HepG2 (cell line): ENCODE results near the gene PTCD2.

Source experiments
- RBFOX2 ChIP-seq: fragments of 200-400 bp; formaldehyde crosslinking; IDR thresholded peaks from 2 replicates; pipeline ENCODE4 v1.6.1; 2017; ENCODE audit warnings: low read depth, mild to moderate bottlenecking, low read length
- RFX5 ChIP-seq: IDR thresholded peaks from 2 replicates; pipeline ENCODE4 v1.6.1; 2011; ENCODE audit warnings: low read depth, low read length, improper control_type of control experiment
- ZNF260 ChIP-seq: sonication (generic); formaldehyde crosslinking; IDR thresholded peaks from 2 replicates; pipeline ENCODE4 v1.4.0; 2020; ENCODE audit warnings: missing genetic modification reagents, low read depth, mild to moderate bottlenecking, borderline replicate concordance
- TF ChIP-seq, protein P1 (sequence below): sonication (generic); formaldehyde crosslinking; IDR thresholded peaks from 2 replicates; pipeline ENCODE4 v1.8.0; 2022; ENCODE audit warnings: low read depth, missing genetic modification reagents
- TF ChIP-seq, protein P2 (sequence below): sonication (generic); formaldehyde crosslinking; IDR thresholded peaks from 2 replicates; pipeline ENCODE4 v1.4.0; 2020; ENCODE audit warnings: mild to moderate bottlenecking, missing genetic modification reagents

DNA sequence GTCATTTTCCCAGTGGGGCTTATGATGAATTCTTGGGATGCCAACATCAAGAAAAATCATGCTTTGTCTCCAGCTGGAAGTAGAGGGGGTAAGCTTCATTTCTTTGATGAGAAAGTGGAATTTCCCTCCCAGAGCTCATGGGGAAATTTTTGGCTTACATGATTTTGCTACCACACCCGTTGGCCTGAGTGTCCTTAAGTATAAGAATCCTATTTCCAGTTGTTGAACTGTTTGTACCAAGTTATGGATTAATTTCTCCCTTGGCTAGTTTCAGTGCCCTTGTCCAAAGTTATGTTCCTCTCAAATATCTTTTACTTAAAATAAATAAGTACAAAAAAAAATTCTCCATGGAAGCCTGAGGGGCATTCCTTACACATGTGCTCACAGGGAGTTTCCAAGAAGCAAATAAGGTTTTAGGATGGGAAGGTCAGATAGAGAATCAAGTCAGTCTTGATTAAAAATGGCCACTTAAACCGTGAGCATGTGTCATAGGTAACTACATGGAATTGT, 82.3 kb downstream of the PTCD2 start:
- no peak for TF ChIP-seq RFX5
- TF ChIP-seq, protein P1, sequence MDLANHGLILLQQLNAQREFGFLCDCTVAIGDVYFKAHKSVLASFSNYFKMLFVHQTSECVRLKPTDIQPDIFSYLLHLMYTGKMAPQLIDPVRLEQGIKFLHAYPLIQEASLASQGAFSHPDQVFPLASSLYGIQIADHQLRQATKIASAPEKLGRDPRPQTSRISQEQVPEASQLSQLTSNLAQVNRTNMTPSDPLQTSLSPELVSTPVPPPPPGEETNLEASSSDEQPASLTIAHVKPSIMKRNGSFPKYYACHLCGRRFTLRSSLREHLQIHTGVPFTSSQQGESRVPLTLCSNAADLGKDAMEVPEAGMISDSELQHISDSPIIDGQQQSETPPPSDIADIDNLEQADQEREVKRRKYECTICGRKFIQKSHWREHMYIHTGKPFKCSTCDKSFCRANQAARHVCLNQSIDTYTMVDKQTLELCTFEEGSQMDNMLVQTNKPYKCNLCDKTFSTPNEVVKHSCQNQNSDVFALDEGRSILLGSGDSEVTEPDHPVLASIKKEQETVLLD: no peak
- TF ChIP-seq RBFOX2: no peak
- no peak for TF ChIP-seq ZNF260 (CRISPR knock-in tag)
- TF ChIP-seq, protein P2, sequence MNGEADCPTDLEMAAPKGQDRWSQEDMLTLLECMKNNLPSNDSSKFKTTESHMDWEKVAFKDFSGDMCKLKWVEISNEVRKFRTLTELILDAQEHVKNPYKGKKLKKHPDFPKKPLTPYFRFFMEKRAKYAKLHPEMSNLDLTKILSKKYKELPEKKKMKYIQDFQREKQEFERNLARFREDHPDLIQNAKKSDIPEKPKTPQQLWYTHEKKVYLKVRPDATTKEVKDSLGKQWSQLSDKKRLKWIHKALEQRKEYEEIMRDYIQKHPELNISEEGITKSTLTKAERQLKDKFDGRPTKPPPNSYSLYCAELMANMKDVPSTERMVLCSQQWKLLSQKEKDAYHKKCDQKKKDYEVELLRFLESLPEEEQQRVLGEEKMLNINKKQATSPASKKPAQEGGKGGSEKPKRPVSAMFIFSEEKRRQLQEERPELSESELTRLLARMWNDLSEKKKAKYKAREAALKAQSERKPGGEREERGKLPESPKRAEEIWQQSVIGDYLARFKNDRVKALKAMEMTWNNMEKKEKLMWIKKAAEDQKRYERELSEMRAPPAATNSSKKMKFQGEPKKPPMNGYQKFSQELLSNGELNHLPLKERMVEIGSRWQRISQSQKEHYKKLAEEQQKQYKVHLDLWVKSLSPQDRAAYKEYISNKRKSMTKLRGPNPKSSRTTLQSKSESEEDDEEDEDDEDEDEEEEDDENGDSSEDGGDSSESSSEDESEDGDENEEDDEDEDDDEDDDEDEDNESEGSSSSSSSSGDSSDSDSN (CRISPR knock-in tag): no peak
